HG02840 (cell line): ENCODE results near the gene NKAIN4.

ENCODE experiments used
- ATAC-seq: cut with Tn5 transposase; IDR thresholded peaks from one replicate; pipeline ENCODE4 v1.9.1; 2021; ENCODE audit warnings: mild to moderate bottlenecking, moderate library complexity, moderate number of reproducible peaks; ENCODE audit not compliant: unreplicated experiment, low FRiP score

NKAIN4 gene

GRCh38 chr20:63288581-63289251 is 34.5 kb upstream of the NKAIN4 start:
- no peak for ATAC-seq

GRCh38 chr20:63287697-63288580 is 33.7 kb upstream of the NKAIN4 start:
- ATAC-seq, result no peak

GRCh38 chr20:63286781-63287696 is 32.8 kb upstream of the NKAIN4 start:
- no peak for ATAC-seq

GRCh38 chr20:63285636-63286615 is 31.7 kb upstream of the NKAIN4 start:
- ATAC-seq, result no peak

GRCh38 chr20:63284981-63285524 is 30.8 kb upstream of the NKAIN4 start:
- no peak for ATAC-seq

GRCh38 chr20:63284544-63284949 is 30.3 kb upstream of the NKAIN4 start:
- no peak for ATAC-seq

GRCh38 chr20:63284083-63284440 is 29.8 kb upstream of the NKAIN4 start:
- ATAC-seq, result no peak

- ATAC-seq, result no peak
Measured at GRCh38 chr20:63283397-63284082, 29.3 kb upstream of the NKAIN4 start.

- no peak for ATAC-seq
Measured at GRCh38 chr20:63282946-63283345, 28.7 kb upstream of the NKAIN4 start.

GRCh38 chr20:63281742-63282665 is 27.7 kb upstream of the NKAIN4 start:
- ATAC-seq, result no peak

- ATAC-seq, result no peak
Measured at GRCh38 chr20:63280929-63281545, 26.8 kb upstream of the NKAIN4 start.

GRCh38 chr20:63280371-63280770 is 26.1 kb upstream of the NKAIN4 start:
- ATAC-seq, result no peak

- ATAC-seq, result no peak
Measured at GRCh38 chr20:63279931-63280330, 25.7 kb upstream of the NKAIN4 start.

- ATAC-seq, result no peak
Measured at GRCh38 chr20:63278661-63279060, 24.4 kb upstream of the NKAIN4 start.

GRCh38 chr20:63277466-63278272 is 23.4 kb upstream of the NKAIN4 start:
- ATAC-seq, result no peak

GRCh38 chr20:63276956-63277355 is 22.7 kb upstream of the NKAIN4 start:
- ATAC-seq, result no peak

GRCh38 chr20:63275825-63276224 is 21.6 kb upstream of the NKAIN4 start:
- ATAC-seq, result no peak
